MM.1S (cell line): ENCODE results near the gene MOCOS.

ENCODE experiments used
- DNase-seq: peaks from one replicate; pipeline ENCODE4 v3.0.0-alpha.2; 2015
- H2AFZ ChIP-seq: fragments of 300-600 bp; sonication (generic); 2 replicates; pipeline ENCODE4 v1.6.0; 2016; ENCODE audit warnings: antibody characterized with exemption, low read length
- H3F3A ChIP-seq: fragments of 300-600 bp; sonication (generic); 2 replicates; pipeline ENCODE4 v1.6.1; 2016; ENCODE audit warnings: mild to moderate bottlenecking, antibody characterized with exemption, low read length, moderate library complexity, mixed read lengths; ENCODE audit not compliant: insufficient read depth
- H3K27ac ChIP-seq: fragments of 300-600 bp; sonication (generic); 2 replicates; pipeline ENCODE4 v1.5.1; 2016; ENCODE audit warnings: mild to moderate bottlenecking, low read length
- H3K27me3 ChIP-seq: fragments of 300-600 bp; sonication (generic); replicated peaks from 2 replicates; pipeline ENCODE4 v1.6.0; 2016; ENCODE audit warnings: low read length; ENCODE audit not compliant: insufficient read depth
- H3K36me3 ChIP-seq: fragments of 300-600 bp; sonication (generic); replicated peaks from 2 replicates; pipeline ENCODE4 v1.6.1; 2016; ENCODE audit warnings: mild to moderate bottlenecking, low read length, mixed read lengths; ENCODE audit not compliant: insufficient read depth
- H3K4me1 ChIP-seq: fragments of 300-600 bp; sonication (generic); 2 replicates; pipeline ENCODE4 v1.6.1; 2016; ENCODE audit warnings: low read length, mixed read lengths
- H3K4me2 ChIP-seq: fragments of 300-600 bp; sonication (generic); 2 replicates; pipeline ENCODE4 v1.6.0; 2016; ENCODE audit warnings: low read depth, low read length
- H3K4me3 ChIP-seq: fragments of 300-600 bp; sonication (generic); 2 replicates; pipeline ENCODE4 v1.5.1; 2016; ENCODE audit warnings: low read length, mixed read lengths
- H3K79me2 ChIP-seq: fragments of 300-600 bp; sonication (generic); 2 replicates; pipeline ENCODE4 v1.6.1; 2016; ENCODE audit warnings: mixed run types, low read length, mixed read lengths
- H3K9ac ChIP-seq: fragments of 300-600 bp; sonication (generic); 2 replicates; pipeline ENCODE4 v1.6.1; 2016; ENCODE audit warnings: low read length, mixed read lengths
- H3K9me2 ChIP-seq: fragments of 300-600 bp; sonication (generic); replicated peaks from 2 replicates; pipeline ENCODE4 v1.6.1; 2016; ENCODE audit warnings: mild to moderate bottlenecking, low read length, mixed read lengths; ENCODE audit not compliant: insufficient read depth
- H3K9me3 ChIP-seq: fragments of 300-600 bp; sonication (generic); replicated peaks from 2 replicates; pipeline ENCODE4 v1.6.1; 2016; ENCODE audit warnings: mild to moderate bottlenecking, low read length, mixed read lengths; ENCODE audit not compliant: insufficient read depth
- H4K20me1 ChIP-seq: fragments of 300-600 bp; sonication (generic); 2 replicates; pipeline ENCODE4 v1.6.1; 2016; ENCODE audit warnings: mild to moderate bottlenecking, low read length, moderate library complexity, mixed read lengths; ENCODE audit not compliant: insufficient read depth
- CTCF ChIP-seq: fragments of 300-600 bp; sonication (generic); IDR thresholded peaks from 2 replicates; pipeline ENCODE4 v1.5.1; 2016; ENCODE audit warnings: antibody characterized with exemption, low read length, mixed read lengths
- EZH2 ChIP-seq: fragments of 300-600 bp; sonication (generic); optimal IDR thresholded peaks from 2 replicates; pipeline ENCODE3; 2017; ENCODE audit warnings: low read depth, mild to moderate bottlenecking, antibody characterized with exemption, low read length, mixed read lengths
- EZH2phosphoT487 ChIP-seq: fragments of 300-600 bp; sonication (generic); IDR thresholded peaks from 2 replicates; pipeline ENCODE4 v1.6.1; 2018; ENCODE audit warnings: antibody characterized with exemption, low read length

Gene MOCOS

GRCh38 chr18:36189486-36189885 lies 2.2 kb downstream of the MOCOS start:
- Histone ChIP-seq H3K9ac (no peak overlapping the region), H3K79me2 (no peaks in the 10 kb centered on the region), H3K27me3 (peaks cover 4% of the 10 kb centered on the region; the same call in 1 of the 2 replicates), H3F3A (no peaks in the 10 kb centered on the region), H3K4me2 (no peak overlapping the region), H3K4me1 (no peaks in the 10 kb centered on the region), H3K9me3 (no peaks in the 10 kb centered on the region), H3K9me2 (no peaks in the 10 kb centered on the region), H3K4me3 (no peak overlapping the region), H3K27ac (no peak overlapping the region), H2AFZ (no peak overlapping the region), H4K20me1 (no peaks in the 10 kb centered on the region), H3K36me3 (no peaks in the 10 kb centered on the region)
- TF ChIP-seq EZH2 (no peak), EZH2phosphoT487 (no peak), CTCF (no peak)
- no peak for DNase-seq

GRCh38 chr18:36191286-36191685 lies 4.0 kb downstream of the MOCOS start:
- Histone ChIP-seq H4K20me1 (no peaks in the 10 kb centered on the region), H3K27ac (no peak overlapping the region), H2AFZ (no peak overlapping the region), H3K4me1 (no peaks in the 10 kb centered on the region), H3K36me3 (no peaks in the 10 kb centered on the region), H3K4me3 (no peak overlapping the region), H3K9me2 (no peaks in the 10 kb centered on the region), H3K4me2 (no peak overlapping the region), H3K27me3 (peaks cover 4% of the 10 kb centered on the region; the same call in 1 of the 2 replicates), H3K9ac (no peak overlapping the region), H3K9me3 (no peaks in the 10 kb centered on the region), H3F3A (no peaks in the 10 kb centered on the region), H3K79me2 (no peaks in the 10 kb centered on the region)
- TF ChIP-seq CTCF (no peak), EZH2phosphoT487 (no peak), EZH2 (no peak)
- DNase-seq = no peak

GRCh38 chr18:36191711-36192110 lies 4.4 kb downstream of the MOCOS start:
- no peak overlapping the region for H3K27ac ChIP-seq
- no peak overlapping the region for H2AFZ ChIP-seq
- DNase-seq = no peak
- H3K27me3 ChIP-seq = peaks cover 4% of the 10 kb centered on the region; the same call in 1 of the 2 replicates
- no peaks in the 10 kb centered on the region for H3K9me3 ChIP-seq
- H3K79me2 ChIP-seq = no peaks in the 10 kb centered on the region
- H3K4me1 ChIP-seq = no peaks in the 10 kb centered on the region
- no peaks in the 10 kb centered on the region for H3K36me3 ChIP-seq
- TF ChIP-seq EZH2 (no peak), EZH2phosphoT487 (no peak), CTCF (no peak)
- no peaks in the 10 kb centered on the region for H3F3A ChIP-seq
- H3K4me3 ChIP-seq = no peak overlapping the region
- H3K9ac ChIP-seq = no peak overlapping the region
- no peak overlapping the region for H3K4me2 ChIP-seq
- H3K9me2 ChIP-seq = no peaks in the 10 kb centered on the region
- H4K20me1 ChIP-seq = no peaks in the 10 kb centered on the region
